HEK293 (cell line): ENCODE results near the gene CHRNA5.

Source experiments
- CTCF ChIA-PET: fragments of 350-600 bp; formaldehyde crosslinking; extraction: SDS; loops from one replicate; lab custom pipeline; 2021; ENCODE audit warnings: antibody characterized with exemption; lab: Yijun Ruan, JAX
- POLR2A ChIA-PET: fragments of 300-600 bp; formaldehyde crosslinking; extraction: SDS; loops from one replicate; lab custom pipeline; 2020; ENCODE audit warnings: antibody characterized with exemption, inconsistent platforms; lab: Yijun Ruan, JAX
- H3K27ac ChIP-seq: fragments of 200-500 bp; sonication (Bioruptor generic); 2 replicates; pipeline ENCODE4 v1.5.1; 2014; ENCODE audit warnings: low read depth, low read length, control low read depth, inconsistent platforms; ENCODE audit errors: extremely low read depth
- H3K36me3 ChIP-seq, 2 experiments: fragments of 200-500 bp in 1 of 2; sonication (Bioruptor generic) in 1 of 2; 1 replicate in 1 of 2; 2 replicates in 1 of 2; pipeline ENCODE4 v1.5.1; 2014 to 2017; ENCODE audit warnings: inconsistent platforms in 2 of 2, low read length in 2 of 2; ENCODE audit not compliant: control insufficient read depth in 2 of 2, insufficient read depth in 1 of 2
- H3K4me1 ChIP-seq: fragments of 200-500 bp; sonication (Bioruptor generic); 2 replicates; pipeline ENCODE4 v1.5.1; 2014; ENCODE audit warnings: mild to moderate bottlenecking, low read length, inconsistent platforms; ENCODE audit not compliant: control insufficient read depth, insufficient read depth
- H3K4me3 ChIP-seq: 2 replicates; pipeline ENCODE4 v1.5.1; 2011; ENCODE audit warnings: low read depth, mild to moderate bottlenecking, control low read depth, low read length, moderate library complexity
- H3K9me3 ChIP-seq: fragments of 200-500 bp; sonication (Bioruptor generic); 2 replicates; pipeline ENCODE4 v1.5.1; 2014; ENCODE audit warnings: low read depth, low read length, inconsistent platforms; ENCODE audit not compliant: control insufficient read depth, insufficient read depth
- BCL11B ChIP-seq: fragments of 450-650 bp; formaldehyde crosslinking; IDR thresholded peaks from 2 replicates; pipeline ENCODE4 v1.5.1; 2016; ENCODE audit warnings: low read depth, missing biosample characterization, missing genetic modification characterization
- GLI4 ChIP-seq: fragments of 450-650 bp; formaldehyde crosslinking; IDR thresholded peaks from 2 replicates; pipeline ENCODE4 v1.5.1; 2016; ENCODE audit warnings: missing biosample characterization, missing genetic modification characterization
- MEIS1 ChIP-seq: sonication (generic); formaldehyde crosslinking; IDR thresholded peaks from 2 replicates; pipeline ENCODE4 v1.8.1; 2022; ENCODE audit warnings: missing genetic modification reagents, mild to moderate bottlenecking, borderline replicate concordance
- ZBTB7A ChIP-seq: fragments of 450-650 bp; formaldehyde crosslinking; IDR thresholded peaks from 2 replicates; pipeline ENCODE4 v1.5.1; 2016; ENCODE audit warnings: low read depth, missing biosample characterization, missing genetic modification characterization
- ZFP41 ChIP-seq: fragments of 450-650 bp; formaldehyde crosslinking; IDR thresholded peaks from 2 replicates; pipeline ENCODE4 v1.5.1; 2016; ENCODE audit warnings: missing biosample characterization, missing genetic modification characterization, borderline replicate concordance
- ZNF121 ChIP-seq: fragments of 450-650 bp; formaldehyde crosslinking; IDR thresholded peaks from 2 replicates; pipeline ENCODE4 v1.5.1; 2016; ENCODE audit warnings: missing biosample characterization, missing genetic modification characterization
- ZNF624 ChIP-seq: fragments of 450-650 bp; formaldehyde crosslinking; IDR thresholded peaks from 2 replicates; pipeline ENCODE4 v1.5.1; 2017; ENCODE audit warnings: missing biosample characterization, missing genetic modification characterization
- ZNF768 ChIP-seq: fragments of 450-650 bp; formaldehyde crosslinking; IDR thresholded peaks from 2 replicates; pipeline ENCODE4 v1.5.1; 2018; ENCODE audit warnings: missing biosample characterization, mild to moderate bottlenecking, missing genetic modification characterization
- ZNF792 ChIP-seq: fragments of 450-650 bp; formaldehyde crosslinking; IDR thresholded peaks from 2 replicates; pipeline ENCODE4 v1.5.1; 2016; ENCODE audit warnings: missing biosample characterization, missing genetic modification characterization
- ZXDB ChIP-seq: fragments of 450-650 bp; formaldehyde crosslinking; IDR thresholded peaks from 2 replicates; pipeline ENCODE4 v1.5.1; 2016; ENCODE audit warnings: missing biosample characterization, missing genetic modification characterization
- TF ChIP-seq, protein P1 (sequence below): fragments of 450-650 bp; formaldehyde crosslinking; IDR thresholded peaks from 2 replicates; pipeline ENCODE4 v1.5.1; 2016; ENCODE audit warnings: missing biosample characterization, missing genetic modification characterization
- TF ChIP-seq, protein P2 (sequence below): fragments of 450-650 bp; formaldehyde crosslinking; IDR thresholded peaks from 2 replicates; pipeline ENCODE4 v1.5.1; 2016; ENCODE audit warnings: missing biosample characterization, missing genetic modification characterization

The CHRNA5 gene

GRCh38 chr15:78634210-78635145 is 69.2 kb downstream of the CHRNA5 start:
- no peaks in the 10 kb centered on the region for H3K9me3 ChIP-seq
- no peaks in the 10 kb centered on the region for H3K4me1 ChIP-seq
- H3K36me3 ChIP-seq, result no peaks in the 10 kb centered on the region
- no peak overlapping the region for H3K27ac ChIP-seq
- H3K4me3 ChIP-seq, result no peak overlapping the region
- CTCF ChIA-PET, result interaction anchor here (0.5 to 5.9 kb wide), 3 partner anchors 10 to 75 kb away, joined by 4 to 119 read pairs (median 4); no protein-coding TSS in a partner anchor
- POLR2A ChIA-PET, result no interaction called here
- no peak for TF ChIP-seq MEIS1

GRCh38 chr15:78635346-78635745 is 70.0 kb downstream of the CHRNA5 start:
- H3K36me3 ChIP-seq, result no peaks in the 10 kb centered on the region
- POLR2A ChIA-PET, result no interaction called here
- CTCF ChIA-PET, result interaction anchor here (0.5 to 5.9 kb wide), 4 partner anchors 11 to 1018 kb away, joined by 3 to 119 read pairs (median 4); no protein-coding TSS in a partner anchor
- H3K27ac ChIP-seq, result no peak overlapping the region
- no peaks in the 10 kb centered on the region for H3K4me1 ChIP-seq
- H3K4me3 ChIP-seq, result no peak overlapping the region
- H3K9me3 ChIP-seq, result no peaks in the 10 kb centered on the region
- no peak for TF ChIP-seq BCL11B (tag by site-specific recombination)
- TF ChIP-seq ZBTB7A (tag by site-specific recombination), result no peak
- no peak for TF ChIP-seq ZNF792
- TF ChIP-seq ZNF624, result no peak

DNA sequence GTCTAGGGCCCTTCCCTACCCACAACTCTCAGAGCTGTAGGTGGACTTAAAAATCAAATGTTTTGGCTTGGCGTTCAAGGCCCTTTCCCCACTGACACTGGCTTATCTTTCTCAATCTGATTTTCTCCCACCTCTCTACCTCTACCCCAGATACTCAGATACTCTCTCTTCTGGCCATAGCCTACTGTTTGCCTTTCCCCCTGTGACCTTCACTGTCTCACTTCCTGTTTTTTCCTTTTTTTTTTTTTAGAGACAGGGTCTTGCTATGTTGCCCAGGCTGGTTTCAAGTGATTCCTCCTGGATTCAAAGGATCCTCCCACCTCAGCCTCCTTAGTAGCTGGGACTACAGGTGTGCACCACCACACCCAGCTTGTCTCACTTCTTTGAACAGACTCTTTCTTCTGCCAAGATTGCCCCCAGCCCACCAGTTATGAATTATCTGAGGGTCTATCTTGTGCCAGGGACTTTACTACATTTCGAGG is 71.1 kb downstream of the CHRNA5 start:
- Histone ChIP-seq H3K27ac (no peak overlapping the region), H3K4me3 (no peak overlapping the region), H3K36me3 (no peaks in the 10 kb centered on the region), H3K9me3 (no peaks in the 10 kb centered on the region), H3K4me1 (peaks cover 2% of the 10 kb centered on the region; the same call in 1 of the 2 replicates)
- TF ChIP-seq ZFP41 (no peak), GLI4 (tag by site-specific recombination) (peak; percentile 66; the same call in 1 of the 2 replicates), ZXDB (no peak), ZNF121 (tag by site-specific recombination) (peak; percentile 50)
- TF ChIP-seq, protein P1, sequence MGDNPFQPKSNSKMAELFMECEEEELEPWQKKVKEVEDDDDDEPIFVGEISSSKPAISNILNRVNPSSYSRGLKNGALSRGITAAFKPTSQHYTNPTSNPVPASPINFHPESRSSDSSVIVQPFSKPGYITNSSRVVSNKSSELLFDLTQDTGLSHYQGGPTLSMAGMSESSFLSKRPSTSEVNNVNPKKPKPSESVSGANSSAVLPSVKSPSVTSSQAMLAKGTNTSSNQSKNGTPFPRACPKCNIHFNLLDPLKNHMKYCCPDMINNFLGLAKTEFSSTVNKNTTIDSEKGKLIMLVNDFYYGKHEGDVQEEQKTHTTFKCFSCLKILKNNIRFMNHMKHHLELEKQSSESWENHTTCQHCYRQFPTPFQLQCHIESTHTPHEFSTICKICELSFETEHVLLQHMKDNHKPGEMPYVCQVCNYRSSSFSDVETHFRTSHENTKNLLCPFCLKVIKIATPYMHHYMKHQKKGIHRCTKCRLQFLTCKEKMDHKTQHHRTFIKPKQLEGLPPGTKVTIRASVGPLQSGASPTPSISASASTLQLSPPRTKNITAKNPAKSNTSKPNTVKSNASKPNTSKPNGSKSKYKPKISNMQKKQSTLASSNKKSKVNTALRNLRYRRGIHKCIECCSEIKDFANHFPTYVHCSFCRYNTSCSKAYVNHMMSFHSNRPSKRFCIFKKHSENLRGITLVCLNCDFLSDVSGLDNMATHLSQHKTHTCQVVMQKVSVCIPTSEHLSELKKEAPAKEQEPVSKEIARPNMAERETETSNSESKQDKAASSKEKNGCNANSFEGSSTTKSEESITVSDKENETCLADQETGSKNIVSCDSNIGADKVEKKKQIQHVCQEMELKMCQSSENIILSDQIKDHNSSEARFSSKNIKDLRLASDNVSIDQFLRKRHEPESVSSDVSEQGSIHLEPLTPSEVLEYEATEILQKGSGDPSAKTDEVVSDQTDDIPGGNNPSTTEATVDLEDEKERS (tag by site-specific recombination), result no peak
- POLR2A ChIA-PET, result no interaction called here
- CTCF ChIA-PET, result interaction anchor here (0.6 to 5.9 kb wide), 9 partner anchors 15 to 1864 kb away, joined by 3 to 119 read pairs (median 3); partner anchors contain the start of gene CHRNA3

- CTCF ChIA-PET, result interaction anchor here (0.6 to 5.9 kb wide), 26 partner anchors 10 to 541 kb away, joined by 3 to 119 read pairs (median 5); no protein-coding TSS in a partner anchor
- POLR2A ChIA-PET, result no interaction called here
- H3K4me1 ChIP-seq, result peaks cover 2% of the 10 kb centered on the region; the same call in 1 of the 2 replicates
- no peaks in the 10 kb centered on the region for H3K9me3 ChIP-seq
- H3K36me3 ChIP-seq, result no peaks in the 10 kb centered on the region
- no peak overlapping the region for H3K4me3 ChIP-seq
- TF ChIP-seq, protein P2, sequence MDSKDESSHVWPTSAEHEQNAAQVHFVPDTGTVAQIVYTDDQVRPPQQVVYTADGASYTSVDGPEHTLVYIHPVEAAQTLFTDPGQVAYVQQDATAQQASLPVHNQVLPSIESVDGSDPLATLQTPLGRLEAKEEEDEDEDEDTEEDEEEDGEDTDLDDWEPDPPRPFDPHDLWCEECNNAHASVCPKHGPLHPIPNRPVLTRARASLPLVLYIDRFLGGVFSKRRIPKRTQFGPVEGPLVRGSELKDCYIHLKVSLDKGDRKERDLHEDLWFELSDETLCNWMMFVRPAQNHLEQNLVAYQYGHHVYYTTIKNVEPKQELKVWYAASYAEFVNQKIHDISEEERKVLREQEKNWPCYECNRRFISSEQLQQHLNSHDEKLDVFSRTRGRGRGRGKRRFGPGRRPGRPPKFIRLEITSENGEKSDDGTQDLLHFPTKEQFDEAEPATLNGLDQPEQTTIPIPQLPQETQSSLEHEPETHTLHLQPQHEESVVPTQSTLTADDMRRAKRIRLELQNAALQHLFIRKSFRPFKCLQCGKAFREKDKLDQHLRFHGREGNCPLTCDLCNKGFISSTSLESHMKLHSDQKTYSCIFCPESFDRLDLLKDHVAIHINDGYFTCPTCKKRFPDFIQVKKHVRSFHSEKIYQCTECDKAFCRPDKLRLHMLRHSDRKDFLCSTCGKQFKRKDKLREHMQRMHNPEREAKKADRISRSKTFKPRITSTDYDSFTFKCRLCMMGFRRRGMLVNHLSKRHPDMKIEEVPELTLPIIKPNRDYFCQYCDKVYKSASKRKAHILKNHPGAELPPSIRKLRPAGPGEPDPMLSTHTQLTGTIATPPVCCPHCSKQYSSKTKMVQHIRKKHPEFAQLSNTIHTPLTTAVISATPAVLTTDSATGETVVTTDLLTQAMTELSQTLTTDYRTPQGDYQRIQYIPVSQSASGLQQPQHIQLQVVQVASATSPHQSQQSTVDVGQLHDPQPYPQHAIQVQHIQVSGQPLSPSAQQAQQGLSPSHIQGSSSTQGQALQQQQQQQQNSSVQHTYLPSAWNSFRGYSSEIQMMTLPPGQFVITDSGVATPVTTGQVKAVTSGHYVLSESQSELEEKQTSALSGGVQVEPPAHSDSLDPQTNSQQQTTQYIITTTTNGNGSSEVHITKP (tag by site-specific recombination), result peak; percentile 60
- no peak for TF ChIP-seq ZNF768 (tag by site-specific recombination)
- no peak overlapping the region for H3K27ac ChIP-seq
Measured at GRCh38 chr15:78637776-78638435, 72.6 kb downstream of the CHRNA5 start.
